Heart left ventricle (tissue), 13 donors: ENCODE data around the gene C1orf21.

Source experiments
- CTCF ChIP-seq, 12 donors: fragments of 200-600 bp; sonication (generic) in 4 of 12; IDR thresholded peaks; one replicate each; pipeline versions ENCODE4 v1.5.0 to v1.8.0; 2018 to 2022; ENCODE audit warnings: antibody characterized with exemption in 12 of 12, mild to moderate bottlenecking in 5 of 12
- POLR2A ChIP-seq, 2 donors: fragments of 450-650 bp; IDR thresholded peaks; one replicate each; pipeline ENCODE4 v1.6.1; 2017; ENCODE audit warnings: antibody characterized with exemption in 2 of 2, mild to moderate bottlenecking in 2 of 2, moderate library complexity in 2 of 2
- donor health status: ischemic (EF 13 %, LVEDD 7.1; RV severe dilation, severe dysfunction).
- donor health status: DM: no; HTN: yes; CAD: no.
- donor health status: DM: no; HTN: no; CAD: no.
- donor health status: ischemic (EF 25% LVEDD 6.9; RV normal size, moderate dysfunction).
- donor health status: ischemic (EF 25% LVEDD 5.7; RV mildly dilated, moderate dysfunction).
- donor health status: ischemic (EF 35%, LVEDD 5.7; RV mildly dilated, moderate dysfunction).
- donor health status: nonischemic (EF 11% LVEDD 7.7; RV severe dilation, severe dysfunction).
- donor health status: DM: yes; HTN: yes; CAD: no.
- donor health status: PGD.
- donor health status: ischemic (EF 29% LVEDD 5.4; RV normal size, mild dysfunction).
- donor health status: nonischemic (EF 23%, LVEDD 6.1; RV moderate dilation, normal function).

GRCh38 chr1:184605941-184606340 is 219.1 kb downstream of the C1orf21 start:
- no peak for TF ChIP-seq CTCF (IDR thresholded peaks at IDR 0.05)
- TF ChIP-seq POLR2A (IDR thresholded peaks at IDR 0.05): no peak
